GM18526 (cell line): ENCODE measurements around the gene TMEFF2.

ENCODE experiments used
- POLR2A ChIP-seq: IDR thresholded peaks from 3 replicates; pipeline ENCODE4 v1.6.1; 2011; ENCODE audit not compliant: insufficient read length; ENCODE audit errors: extremely low read depth

TMEFF2 gene

DNA sequence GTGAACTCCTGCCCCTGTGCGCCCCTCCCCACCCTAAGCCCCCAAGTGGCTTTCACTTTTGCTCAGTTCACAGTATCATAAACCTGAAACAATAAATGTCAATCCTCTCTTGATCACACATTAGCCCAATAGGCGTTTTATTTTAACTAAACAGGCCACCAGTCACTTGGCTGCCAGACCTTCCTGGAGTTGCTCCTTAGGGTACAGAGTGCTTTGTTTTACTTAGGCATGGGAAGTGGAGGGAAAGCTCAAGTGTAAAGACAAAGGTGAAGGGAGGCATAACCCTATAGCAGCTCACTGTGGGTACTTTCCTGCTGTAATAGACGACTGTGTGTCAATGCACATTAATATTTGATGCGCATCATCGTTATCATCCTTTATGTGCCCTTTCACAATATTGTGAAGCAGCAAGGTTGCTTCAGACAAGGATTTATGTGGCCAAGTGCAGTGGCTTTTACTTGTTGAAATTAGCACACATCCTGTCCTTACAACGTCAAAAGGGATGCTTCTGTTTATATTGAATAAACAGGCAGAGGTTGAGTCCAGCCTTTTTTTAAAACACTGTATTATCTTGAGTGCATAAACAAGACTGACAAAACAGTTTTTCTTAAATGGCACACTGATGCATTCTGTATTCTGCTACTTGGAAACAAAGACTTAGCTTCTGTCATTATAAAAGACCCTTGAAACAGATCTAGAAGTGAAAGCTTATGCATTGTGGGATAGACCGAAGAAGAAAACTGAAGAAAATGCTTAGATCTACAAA is 168.5 kb downstream of the TMEFF2 start:
- no peak for TF ChIP-seq POLR2A

DNA sequence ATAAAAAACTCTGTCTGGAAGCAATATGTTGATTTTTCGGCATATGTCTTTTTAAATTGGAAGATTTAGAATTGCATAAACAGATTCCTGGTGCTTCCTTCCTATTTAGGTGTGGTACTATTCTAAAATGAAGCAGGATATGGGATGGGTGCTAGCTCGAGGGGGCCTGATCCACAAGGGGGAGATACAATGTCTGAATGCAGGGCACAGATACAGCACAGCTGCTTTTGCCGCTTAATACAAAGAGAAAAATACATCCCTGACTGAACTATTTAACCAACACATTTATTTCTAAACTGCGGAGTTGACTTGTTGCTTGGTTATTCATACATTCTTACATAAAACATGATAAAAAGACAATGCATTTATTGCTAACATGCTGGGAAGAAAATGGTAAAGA is 169.1 kb downstream of the TMEFF2 start:
- TF ChIP-seq POLR2A, result no peak

GRCh38 chr2:192023006-192023405 is 171.7 kb downstream of the TMEFF2 start:
- TF ChIP-seq POLR2A, result no peak

GRCh38 chr2:192017844-192018243 is 176.9 kb downstream of the TMEFF2 start:
- TF ChIP-seq POLR2A, result no peak

DNA sequence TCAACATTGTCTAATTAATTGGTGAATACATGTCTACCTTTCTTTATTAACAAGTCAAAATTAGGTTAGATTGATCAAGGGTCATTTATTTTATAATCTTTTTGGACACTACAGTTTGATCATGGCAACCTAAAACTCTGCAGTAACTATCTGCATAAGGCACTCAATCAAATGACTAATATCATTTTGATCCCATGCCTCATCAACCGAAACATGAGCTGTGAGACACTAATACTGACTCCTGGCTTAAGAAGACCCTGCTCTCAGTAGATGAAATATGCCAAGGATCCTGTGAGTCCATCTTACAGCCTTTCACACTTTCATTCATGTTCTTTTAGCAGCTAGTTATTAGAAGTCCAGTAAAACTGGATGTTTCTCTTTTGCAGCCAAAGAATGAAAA is 178.5 kb downstream of the TMEFF2 start:
- no peak for TF ChIP-seq POLR2A

- no peak for TF ChIP-seq POLR2A
Measured at GRCh38 chr2:192013211-192013610, 181.5 kb downstream of the TMEFF2 start.

DNA sequence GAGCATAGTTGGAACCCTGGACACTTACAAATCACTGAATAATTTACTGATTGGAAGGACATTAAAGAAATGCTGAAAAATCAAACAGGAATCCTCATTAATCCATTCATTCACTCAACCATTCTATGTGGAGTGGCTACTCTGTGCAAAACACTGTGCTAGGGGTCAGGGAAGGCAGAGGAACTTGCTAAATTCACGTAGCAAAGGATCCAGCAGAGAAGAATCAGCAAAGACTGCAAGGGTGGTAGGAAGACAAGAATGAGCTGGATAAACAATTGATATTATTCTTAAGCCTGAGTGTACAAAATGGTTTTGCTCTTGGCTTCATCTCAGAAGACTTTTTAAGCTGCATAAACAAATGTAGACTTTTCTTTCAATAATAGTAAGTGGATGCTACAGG is 183.5 kb downstream of the TMEFF2 start:
- no peak for TF ChIP-seq POLR2A

GRCh38 chr2:192010073-192010472 is 184.7 kb downstream of the TMEFF2 start:
- no peak for TF ChIP-seq POLR2A

DNA sequence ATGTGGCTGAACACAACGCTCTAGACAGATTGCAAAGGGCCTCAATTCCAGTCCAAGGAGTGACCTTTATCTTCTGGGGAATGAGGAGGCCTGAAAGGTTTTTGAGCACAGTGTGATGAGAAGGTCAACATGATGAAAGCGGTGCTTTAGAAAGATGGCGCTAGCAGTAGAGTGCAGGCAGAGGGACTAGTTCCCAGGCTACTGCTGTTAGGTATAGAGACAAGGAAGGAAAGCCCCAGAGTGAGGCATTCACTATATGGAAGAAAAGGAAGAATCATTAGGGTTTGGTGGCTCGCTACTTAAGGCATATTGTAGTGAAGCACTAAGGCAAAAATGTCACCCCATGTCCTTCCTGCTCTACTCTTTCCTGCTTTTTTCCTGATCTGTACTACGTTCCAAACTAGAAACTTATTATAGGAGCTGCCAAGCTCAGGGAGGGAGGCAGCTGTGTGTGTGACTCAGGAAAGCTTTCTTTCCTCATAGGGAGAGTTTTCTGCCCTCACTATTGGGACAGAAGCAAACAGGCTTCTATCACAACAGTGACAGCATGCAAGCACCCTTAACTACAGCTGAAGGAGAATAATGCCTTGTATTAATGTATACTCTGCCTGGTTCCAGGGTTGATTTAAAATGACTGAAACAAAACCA is 187.0 kb downstream of the TMEFF2 start:
- TF ChIP-seq POLR2A, result no peak

GRCh38 chr2:192005211-192005610 is 189.5 kb downstream of the TMEFF2 start:
- TF ChIP-seq POLR2A, result no peak

DNA sequence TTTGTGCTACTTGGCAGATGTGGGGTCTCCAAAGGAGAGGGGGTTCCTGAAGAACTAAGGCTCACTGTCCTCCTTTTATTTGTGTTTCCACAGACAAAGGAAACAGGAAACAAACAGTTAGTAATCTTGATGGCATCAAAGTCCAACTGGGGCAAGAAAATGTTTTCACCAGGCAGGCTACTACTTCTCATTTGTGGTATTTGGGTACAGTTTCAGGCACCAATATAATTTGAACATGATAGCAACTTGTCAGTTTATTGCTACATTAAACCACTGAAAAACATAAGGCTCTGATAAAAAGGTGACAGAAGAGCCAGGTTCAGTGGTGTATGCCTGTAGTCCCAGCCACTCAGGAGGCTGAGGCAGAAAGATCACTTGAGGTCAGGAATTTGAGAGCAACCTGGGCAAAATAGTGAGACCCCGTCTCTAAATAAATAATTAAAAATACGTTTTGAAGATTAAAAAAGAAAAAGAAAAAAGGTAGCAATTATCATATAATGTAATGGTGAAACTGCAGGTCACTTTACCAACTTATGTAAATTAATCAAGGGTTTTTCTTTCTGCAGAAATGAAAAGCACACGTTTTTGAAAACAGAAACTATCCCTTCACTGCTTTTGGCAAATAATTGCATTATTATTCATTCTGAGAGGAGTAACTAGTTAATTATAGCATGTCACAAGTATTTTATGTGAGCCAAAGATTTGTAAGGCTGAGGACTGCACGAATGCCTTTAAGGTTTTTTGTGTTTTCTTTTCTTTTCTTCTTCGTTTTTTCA is 190.4 kb downstream of the TMEFF2 start:
- no peak for TF ChIP-seq POLR2A

- TF ChIP-seq POLR2A, result no peak
Measured at GRCh38 chr2:192002418-192002817, 192.3 kb downstream of the TMEFF2 start.

- no peak for TF ChIP-seq POLR2A
Measured at GRCh38 chr2:192000196-192000980, 194.3 kb downstream of the TMEFF2 start.

DNA sequence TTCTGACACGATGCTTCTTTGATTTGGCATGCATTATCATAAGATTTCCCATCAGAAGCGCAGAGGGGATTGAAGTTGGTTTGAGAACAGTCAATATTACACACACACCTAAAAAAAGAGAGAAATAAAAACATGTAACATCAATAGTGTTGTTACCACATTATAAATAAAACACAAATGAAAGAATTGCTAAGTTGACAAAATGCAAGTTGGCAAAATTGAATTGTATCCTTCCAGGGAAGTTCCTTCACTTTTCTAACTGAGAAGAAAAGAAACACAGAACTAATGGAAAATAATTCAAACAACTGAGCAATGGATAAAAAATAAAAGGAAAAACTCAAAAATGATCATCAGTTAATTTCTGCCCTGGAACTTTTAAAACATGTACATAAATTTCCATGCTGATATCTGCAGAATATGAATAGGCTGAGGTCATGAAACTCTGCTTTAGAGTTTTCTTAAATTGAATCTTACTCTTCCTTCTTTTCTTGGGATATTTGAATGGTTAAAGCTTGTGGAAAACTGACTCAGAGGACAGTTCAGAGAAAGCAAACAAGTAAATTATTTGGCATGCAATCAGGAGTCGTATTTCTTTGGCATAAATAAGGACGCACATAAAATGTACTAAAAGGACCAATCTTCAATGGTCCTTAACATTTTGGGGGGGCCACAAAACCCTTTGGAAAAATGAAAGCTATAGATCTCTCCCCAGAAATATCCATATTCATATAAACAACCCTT is 195.5 kb downstream of the TMEFF2 start:
- TF ChIP-seq POLR2A, result no peak

DNA sequence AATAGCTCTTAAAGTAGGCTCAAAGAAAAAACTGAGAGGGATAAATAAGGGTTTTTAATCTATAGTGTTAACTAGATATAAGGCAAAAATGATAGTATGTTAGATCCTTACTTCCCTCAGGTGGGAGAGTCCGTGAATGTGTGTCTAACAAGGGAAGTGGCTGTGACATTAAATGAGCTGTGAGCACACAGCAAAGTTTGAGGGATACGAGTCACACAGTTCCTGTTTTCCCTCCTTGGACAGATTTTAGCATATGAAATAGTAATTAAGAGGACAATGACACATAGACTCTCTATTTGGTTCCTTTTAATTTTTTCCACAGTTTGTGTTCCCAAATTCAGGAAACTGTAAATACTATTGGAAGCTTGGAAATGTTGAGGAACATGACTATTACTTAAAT is 199.4 kb downstream of the TMEFF2 start:
- TF ChIP-seq POLR2A, result no peak

DNA sequence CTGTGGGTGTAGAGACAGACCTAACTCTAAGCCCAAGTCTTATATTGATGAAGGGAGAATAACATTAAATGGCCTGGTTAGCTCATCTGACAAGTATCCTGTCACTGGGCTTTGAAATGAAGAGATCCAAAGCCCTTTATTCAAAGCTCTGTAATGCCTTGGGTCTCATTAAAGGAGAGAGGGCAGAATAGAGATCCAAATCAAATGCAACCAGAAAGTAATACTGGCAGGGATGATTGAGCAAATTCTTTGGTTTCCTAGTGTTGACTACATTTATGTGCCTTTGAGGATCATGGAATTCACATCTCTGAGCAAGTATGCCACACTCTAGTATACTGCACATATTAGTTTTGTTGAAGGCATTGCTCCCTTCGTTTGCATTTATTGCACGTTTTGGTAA is 200.0 kb downstream of the TMEFF2 start:
- no peak for TF ChIP-seq POLR2A
